G401 (cell line): ENCODE data around the gene RXRB. TPM values are rescaled to one million over a fixed set of nuclear protein-coding genes. Genes with fewer than 3 reads are reported as not detected.
"Not testable (repeated sequence)": the region's sequence is repeated elsewhere in the genome, so short reads cannot be mapped to it uniquely, and the experiment has no call there.

Source experiments
- DNase-seq: peaks from one replicate; pipeline ENCODE4 v3.0.0-alpha.2; 2015; ENCODE audit warnings: low spot score
- in situ Hi-C: cut with HindIII; loops from 2 replicates; pipeline ENCODE4 v1.10.0; 2016; ENCODE audit warnings: low sequenced_read_pairs, mixed read lengths
- total RNA-seq: library from RNA; depleted of rRNA; stranded (reverse); fragments of >200 nt; shearing (Covaris generic); gene quantifications from 2 replicates; pipeline ENCODE4 v1.2.3, GENCODE V29; 2014

RXRB gene
- total RNA-seq, 1 experiment from 2014 or later = 11.5 TPM

- in situ Hi-C loops = no loop called here
Observed at GRCh38 chr6:33167374-33168283, 32.8 kb downstream of the RXRB start.

GRCh38 chr6:33166811-33167210, 33.7 kb downstream of the RXRB start:
- no peak for DNase-seq
- in situ Hi-C loops = no loop called here

More at GRCh38 chr6:33167374-33168283, 32.8 kb downstream of the RXRB start:
- no peak for DNase-seq

GRCh38 chr6:33166363-33166762, 34.1 kb downstream of the RXRB start:
- no peak for DNase-seq
- in situ Hi-C loops = no loop called here

- in situ Hi-C loops = no loop called here
- DNase-seq = no peak
Observed at GRCh38 chr6:33165581-33166258, 34.7 kb downstream of the RXRB start.

GRCh38 chr6:33164665-33165373, 35.6 kb downstream of the RXRB start:
- in situ Hi-C loops = no loop called here
- no peak for DNase-seq

- in situ Hi-C loops = no loop called here
- no peak for DNase-seq
Observed at GRCh38 chr6:33164176-33164575, 36.3 kb downstream of the RXRB start.

- in situ Hi-C loops = no loop called here
- DNase-seq = no peak
Observed at GRCh38 chr6:33163540-33163939, 36.9 kb downstream of the RXRB start.

- DNase-seq = peak; percentile 59
- in situ Hi-C loops = no loop called here
Observed at GRCh38 chr6:33161354-33162331, 38.8 kb downstream of the RXRB start.

GRCh38 chr6:33160728-33161344, 39.6 kb downstream of the RXRB start:
- in situ Hi-C loops = no loop called here
- peak; percentile 65 for DNase-seq

GRCh38 chr6:33160096-33160495, 40.4 kb downstream of the RXRB start:
- in situ Hi-C loops = no loop called here

GRCh38 chr6:33156964-33157363, 43.5 kb downstream of the RXRB start:
- in situ Hi-C loops = no loop called here
- no peak for DNase-seq

More at GRCh38 chr6:33160096-33160495, 40.4 kb downstream of the RXRB start:
- no peak for DNase-seq

GRCh38 chr6:33156561-33156960, 43.9 kb downstream of the RXRB start:
- in situ Hi-C loops = no loop called here
- DNase-seq = no peak

GRCh38 chr6:33154349-33154748, 46.1 kb downstream of the RXRB start:
- no peak for DNase-seq
- in situ Hi-C loops = no loop called here

GRCh38 chr6:33151050-33151449, 49.4 kb downstream of the RXRB start:
- in situ Hi-C loops = no loop called here
- DNase-seq = no peak

- in situ Hi-C loops, DNase-seq: not testable (repeated sequence)
Observed at GRCh38 chr6:33150560-33150959, 49.9 kb downstream of the RXRB start.

GRCh38 chr6:33147807-33148666, 52.4 kb downstream of the RXRB start:
- DNase-seq = peak; percentile 78
- in situ Hi-C loops = no loop called here

- in situ Hi-C loops = no loop called here
- DNase-seq = peak; percentile 30
Observed at GRCh38 chr6:33144373-33144772, 56.1 kb downstream of the RXRB start.
